Stimulated activated CD8-positive, alpha-beta memory T cell treated with anti-CD3 and anti-CD28 coated beads, Interleukin-4, amount 100 ng/mL, for 1 hour (primary cell): ENCODE results near the gene DOCK1.
"Not testable (repeated sequence)": the region's sequence is repeated elsewhere in the genome, so short reads cannot be mapped to it uniquely, and the experiment has no call there.

Experiments used
- DNase-seq, 2 donors: peaks; one replicate each; pipeline ENCODE4 v3.0.0-alpha.2; 2020; ENCODE audit warnings: low read depth in 2 of 2, low spot score in 1 of 2

The DOCK1 gene

DNA sequence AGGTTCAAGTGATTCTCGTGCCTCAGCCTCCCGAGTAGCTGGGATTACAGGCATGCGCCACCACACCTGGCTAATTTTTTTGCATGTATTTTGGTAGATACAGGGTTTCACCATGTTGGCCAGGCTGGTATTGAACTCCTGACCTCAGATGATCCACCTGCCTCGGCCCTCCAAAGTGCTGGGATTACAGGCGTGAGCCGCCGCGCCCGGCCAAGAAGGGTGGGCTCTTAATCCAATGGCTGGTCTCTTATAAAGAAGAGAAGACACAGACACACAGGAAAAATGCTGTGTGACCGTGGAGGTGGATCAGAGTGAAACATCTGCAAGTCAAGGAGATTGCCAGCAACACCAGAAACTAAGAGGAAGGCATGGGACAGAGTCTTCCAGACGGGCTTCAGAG is 394.0 kb downstream of the DOCK1 start:
- not testable (repeated sequence) for DNase-seq

- DNase-seq = no peak
Measured at GRCh38 chr10:127299956-127300689, 394.9 kb downstream of the DOCK1 start.

- DNase-seq = no peak
Measured at GRCh38 chr10:127300868-127301321, 395.7 kb downstream of the DOCK1 start.

GRCh38 chr10:127302343-127302742 is 397.1 kb downstream of the DOCK1 start:
- DNase-seq = no peak

DNA sequence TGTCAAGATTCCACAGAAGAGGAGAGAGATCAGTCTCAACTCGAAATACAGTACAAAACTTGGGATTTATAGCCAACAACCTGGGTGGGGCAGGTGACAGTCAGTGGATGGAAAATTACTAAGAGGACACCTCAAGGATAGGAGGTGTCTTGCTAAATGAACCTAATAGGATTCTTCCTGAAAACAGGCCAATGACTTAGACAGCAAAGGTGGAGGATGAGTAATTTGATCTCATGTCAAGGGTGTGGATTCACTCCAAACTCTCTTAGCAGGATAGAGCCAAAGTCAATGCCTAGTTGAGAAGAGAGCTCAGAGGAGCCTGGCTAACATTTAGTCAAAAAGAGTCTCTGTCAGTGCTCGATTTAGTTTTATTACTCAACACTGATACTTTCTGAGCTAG is 397.9 kb downstream of the DOCK1 start:
- no peak for DNase-seq

- no peak for DNase-seq
Measured at GRCh38 chr10:127303746-127304145, 398.5 kb downstream of the DOCK1 start.

- no peak for DNase-seq
Measured at GRCh38 chr10:127306479-127306878, 401.3 kb downstream of the DOCK1 start.

- DNase-seq = no peak
Measured at GRCh38 chr10:127307338-127307737, 402.1 kb downstream of the DOCK1 start.

GRCh38 chr10:127308031-127308430 is 402.8 kb downstream of the DOCK1 start:
- no peak for DNase-seq

- not testable (repeated sequence) for DNase-seq
Measured at GRCh38 chr10:127309619-127310018, 404.4 kb downstream of the DOCK1 start.

DNA sequence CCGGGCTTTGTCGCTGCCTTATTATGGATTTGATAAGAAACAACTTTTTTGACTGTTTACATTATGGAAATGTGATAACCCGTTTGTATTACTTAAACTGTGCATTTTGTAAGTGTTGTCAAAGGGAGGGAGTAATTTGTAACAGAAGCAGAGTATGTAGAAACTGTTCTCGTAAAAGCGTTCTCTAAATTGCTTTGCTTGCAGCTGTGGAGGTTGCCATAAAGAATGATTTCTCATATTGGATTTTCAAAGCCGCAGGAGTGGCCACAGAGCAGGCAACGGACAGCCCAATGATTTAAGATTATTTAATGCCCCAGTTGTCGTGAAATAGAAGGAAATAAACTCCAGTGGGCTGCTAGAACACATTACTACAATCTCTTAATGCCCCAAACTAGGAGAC is 405.2 kb downstream of the DOCK1 start:
- no peak for DNase-seq

DNA sequence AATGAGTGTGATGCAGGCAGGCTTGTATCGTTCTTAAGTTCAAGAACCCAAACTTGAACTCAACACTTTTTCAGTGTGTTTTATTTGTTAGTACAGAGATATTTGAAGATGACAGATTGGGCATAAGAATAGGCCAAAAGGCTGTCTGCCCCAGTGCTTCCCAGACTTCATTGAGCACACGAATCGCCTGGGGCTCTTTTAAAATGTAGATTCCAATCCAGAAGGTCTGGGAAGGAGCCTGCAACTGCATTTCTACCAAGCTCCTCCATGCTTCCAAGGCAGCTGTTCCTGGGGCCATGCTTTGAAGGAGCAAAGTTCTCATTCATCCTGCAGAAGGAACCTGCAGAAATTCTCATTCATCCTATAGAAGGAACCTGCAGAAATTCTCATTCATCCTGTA is 405.7 kb downstream of the DOCK1 start:
- no peak for DNase-seq

- no peak for DNase-seq
Measured at GRCh38 chr10:127313996-127314700, 408.9 kb downstream of the DOCK1 start.

DNA sequence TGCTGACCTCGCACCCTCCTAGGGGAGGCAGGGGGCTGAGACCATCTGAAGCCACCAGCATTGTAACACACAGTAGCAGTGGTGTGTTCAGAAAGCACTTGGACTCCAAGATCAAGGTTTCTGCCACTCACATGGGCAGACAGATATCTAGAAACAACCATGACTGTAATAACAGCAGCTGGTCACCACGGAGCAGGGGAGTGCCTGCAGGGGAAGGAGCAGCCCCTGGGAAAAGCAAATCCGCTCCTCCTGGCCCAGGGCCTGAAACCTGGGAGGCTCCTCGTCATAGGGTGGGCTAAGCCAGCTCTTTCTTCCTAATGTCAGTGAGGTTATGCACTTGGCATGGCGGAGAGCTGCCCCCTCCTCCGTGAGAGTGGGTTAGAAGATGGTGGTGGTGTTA is 409.6 kb downstream of the DOCK1 start:
- DNase-seq = no peak

DNA sequence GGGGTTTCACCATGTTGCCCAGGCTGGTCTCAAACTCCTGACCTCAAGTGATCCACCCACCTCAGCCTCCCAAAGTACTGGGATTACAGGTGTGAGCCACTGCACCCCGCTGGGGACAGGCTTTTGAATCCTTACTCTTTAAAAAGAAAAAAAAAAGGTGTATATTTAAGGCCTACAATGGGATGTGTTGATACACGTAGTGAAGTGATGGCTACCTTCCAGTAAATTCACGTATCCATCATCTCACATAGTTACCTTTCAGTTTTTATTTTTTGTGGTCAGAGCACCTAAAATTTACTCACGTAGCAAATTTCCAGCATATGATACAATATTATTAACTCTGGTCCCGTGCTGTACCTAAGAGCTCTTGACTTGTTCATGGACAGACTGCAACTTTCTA is 410.7 kb downstream of the DOCK1 start:
- no peak for DNase-seq

DNA sequence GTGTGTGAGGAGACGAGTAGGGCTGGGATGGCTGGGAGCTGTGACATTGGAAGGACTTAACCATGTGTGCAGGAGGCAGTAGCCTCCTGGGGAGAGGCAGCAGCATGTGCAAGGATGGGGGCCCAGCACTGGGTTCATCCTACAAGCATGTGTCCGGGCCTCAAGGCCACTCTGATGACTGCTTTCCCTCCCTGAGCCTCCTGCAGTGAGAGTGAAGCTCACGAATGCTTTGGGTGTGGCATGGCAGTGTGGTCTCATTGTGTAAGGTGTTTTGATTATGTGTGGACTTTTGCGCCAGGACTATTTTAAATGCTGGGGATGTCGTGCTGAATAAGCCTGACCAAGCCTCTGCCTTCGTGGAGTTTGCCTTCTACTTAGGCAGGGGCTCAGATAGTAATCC is 413.2 kb downstream of the DOCK1 start:
- no peak for DNase-seq

- DNase-seq = no peak
Measured at GRCh38 chr10:127319271-127319670, 414.0 kb downstream of the DOCK1 start.

GRCh38 chr10:127319691-127320090 is 414.5 kb downstream of the DOCK1 start:
- DNase-seq = no peak

DNA sequence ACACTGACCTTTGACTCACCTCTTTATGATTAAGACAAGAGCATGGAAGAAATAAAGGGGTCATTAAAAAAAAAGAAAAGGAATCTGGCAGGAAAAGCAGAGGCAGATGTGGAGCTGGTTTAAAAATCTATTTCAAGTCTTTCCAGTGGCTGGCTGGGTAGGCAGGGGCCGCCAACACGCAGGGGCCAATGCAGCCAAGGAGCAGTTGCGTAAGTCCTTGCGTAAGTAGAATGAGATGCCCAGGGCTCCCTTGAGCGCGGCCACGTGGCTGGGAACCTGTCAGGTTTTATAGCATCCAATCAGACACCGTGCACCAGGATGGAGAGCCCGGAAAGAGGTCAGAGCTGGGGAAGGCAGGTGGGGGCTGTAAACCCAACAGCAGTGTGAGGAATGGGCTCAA is 414.9 kb downstream of the DOCK1 start:
- no peak for DNase-seq

- no peak for DNase-seq
Measured at GRCh38 chr10:127322286-127322685, 417.1 kb downstream of the DOCK1 start.

DNA sequence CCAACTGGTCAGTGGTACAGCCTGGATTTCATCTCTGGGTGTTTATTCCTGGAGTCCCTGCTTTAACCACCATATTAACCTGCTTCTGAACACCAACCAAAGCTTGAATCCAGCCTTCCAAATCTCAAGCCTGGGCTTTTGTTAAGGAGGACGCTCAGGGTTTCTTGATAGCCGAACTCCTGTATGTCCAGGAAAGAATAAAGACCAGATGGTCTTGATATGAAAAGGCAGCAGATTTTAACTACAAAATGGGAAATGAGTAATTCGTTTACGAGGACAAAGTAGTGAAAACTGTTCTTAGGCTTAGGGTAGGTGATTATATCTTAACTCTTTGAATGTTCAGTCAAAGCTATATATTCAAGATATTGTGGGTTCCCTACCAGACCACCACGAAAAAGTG is 420.3 kb downstream of the DOCK1 start:
- DNase-seq = no peak

DNA sequence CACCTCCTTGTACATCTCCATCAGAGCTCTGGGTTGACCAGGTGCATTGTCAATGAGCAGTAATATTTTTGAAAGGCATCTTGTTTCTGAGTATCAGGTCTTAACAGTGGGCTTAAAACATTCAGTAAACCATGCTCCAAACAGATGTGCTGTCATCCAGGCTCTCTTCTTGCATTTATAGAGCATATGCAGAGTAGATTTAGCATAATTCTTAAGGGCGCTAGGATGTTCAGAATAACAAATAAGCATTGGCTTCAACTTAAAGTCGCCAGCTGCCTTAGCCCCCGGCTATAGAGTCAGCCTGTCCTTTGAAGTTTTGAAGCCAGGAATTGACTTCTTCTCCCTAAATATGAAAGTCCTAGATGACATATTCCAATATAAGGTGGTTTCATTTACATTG is 421.7 kb downstream of the DOCK1 start:
- DNase-seq = no peak

- no peak for DNase-seq
Measured at GRCh38 chr10:127331696-127332095, 426.5 kb downstream of the DOCK1 start.
